SU-DHL-6 (cell line): Measurements from ENCODE around the gene IER3.

ENCODE experiments used
- H2AFZ ChIP-seq: fragments of 200-600 bp; sonication (generic); 2 replicates; pipeline ENCODE4 v1.6.1; 2014; ENCODE audit warnings: low read depth, mild to moderate bottlenecking, moderate library complexity, mixed read lengths, antibody characterized with exemption, low read length; ENCODE audit not compliant: severe bottlenecking
- H3F3A ChIP-seq: fragments of 200-600 bp; shearing (Covaris generic); 2 replicates; pipeline ENCODE4 v1.6.0; 2016; ENCODE audit warnings: antibody characterized with exemption, mild to moderate bottlenecking; ENCODE audit not compliant: insufficient read depth
- H3K27ac ChIP-seq: fragments of 200-600 bp; sonication (generic); 2 replicates; pipeline ENCODE4 v1.5.1; 2016; ENCODE audit warnings: low read depth, mild to moderate bottlenecking, low read length, moderate library complexity, mixed read lengths
- H3K27me3 ChIP-seq: fragments of 200-600 bp; sonication (generic), shearing (Covaris generic); 2 replicates; pipeline ENCODE4 v1.6.0; 2014; ENCODE audit warnings: mild to moderate bottlenecking, low read length
- H3K36me3 ChIP-seq: fragments of 200-600 bp; sonication (generic); 2 replicates; pipeline ENCODE4 v1.6.1; 2014; ENCODE audit warnings: mild to moderate bottlenecking, low read length, mixed read lengths
- H3K4me2 ChIP-seq: fragments of 300-600, 200-600 bp; shearing (Covaris generic), sonication (generic); 2 replicates; pipeline ENCODE4 v1.6.0; 2014; ENCODE audit warnings: low read length, low read depth, mild to moderate bottlenecking; ENCODE audit not compliant: poor library complexity, severe bottlenecking
- H3K4me3 ChIP-seq: fragments of 200-600 bp; sonication (generic); 2 replicates; pipeline ENCODE4 v1.5.1; 2014; ENCODE audit warnings: antibody characterized with exemption, low read length, mild to moderate bottlenecking, mixed read lengths; ENCODE audit not compliant: insufficient read depth, poor library complexity, severe bottlenecking
- H3K79me2 ChIP-seq: fragments of 200-600 bp; sonication (generic); 2 replicates; pipeline ENCODE4 v1.6.1; 2014; ENCODE audit warnings: mild to moderate bottlenecking, low read length, moderate library complexity; ENCODE audit not compliant: insufficient read depth
- H3K9ac ChIP-seq: fragments of 200-600 bp; sonication (generic); 2 replicates; pipeline ENCODE4 v1.7.0; 2014; ENCODE audit warnings: mild to moderate bottlenecking, low read length
- H3K9me2 ChIP-seq: fragments of 200-600 bp; sonication (generic); replicated peaks from 2 replicates; pipeline ENCODE4 v1.6.1; 2014; ENCODE audit warnings: low read length; ENCODE audit not compliant: insufficient read depth
- H3K9me3 ChIP-seq: fragments of 200-600 bp; sonication (generic); 2 replicates; pipeline ENCODE4 v1.6.1; 2014; ENCODE audit warnings: low read length, mixed read lengths; ENCODE audit not compliant: insufficient read depth
- H4K20me1 ChIP-seq: fragments of 200-600 bp; sonication (generic); 2 replicates; pipeline ENCODE4 v1.6.1; 2014; ENCODE audit warnings: low read depth, mild to moderate bottlenecking, antibody characterized with exemption, low read length, moderate library complexity, mixed read lengths
- CTCF ChIP-seq: fragments of 200-600 bp; sonication (generic); IDR thresholded peaks from one replicate; pipeline ENCODE4 v1.5.1; 2017; ENCODE audit warnings: antibody characterized with exemption, mild to moderate bottlenecking, low read length, moderate library complexity; ENCODE audit not compliant: insufficient read depth, poor library complexity, severe bottlenecking
- EZH2phosphoT487 ChIP-seq: fragments of 200-600 bp; sonication (generic), shearing (Covaris generic); conservative IDR thresholded peaks from 2 replicates; pipeline ENCODE4 v1.6.1; 2018; ENCODE audit warnings: mild to moderate bottlenecking, antibody characterized with exemption, low read length, moderate library complexity, mixed read lengths

IER3 gene

DNA sequence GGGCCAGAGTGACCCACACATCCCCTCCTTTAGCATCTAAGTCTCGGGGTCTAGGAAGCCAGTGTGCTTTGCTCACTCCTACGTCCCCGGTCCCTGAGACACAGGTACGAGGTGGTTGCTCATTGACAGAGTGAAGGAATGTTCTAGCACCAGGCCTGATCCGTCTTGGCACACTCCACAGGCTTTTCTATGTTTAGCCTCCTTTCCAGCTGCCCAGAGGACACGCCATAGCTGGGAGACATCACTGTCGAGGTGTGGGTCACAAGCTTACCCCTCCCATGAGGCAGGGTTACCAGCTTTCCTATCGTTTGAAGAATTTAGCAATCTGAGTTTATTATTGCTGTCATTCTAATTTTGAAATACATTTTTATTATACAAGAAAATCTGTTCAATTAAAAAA lies 30.4 kb upstream of the IER3 start:
- no peaks in the 10 kb centered on the region for H3K79me2 ChIP-seq
- no peaks in the 10 kb centered on the region for H3K9me3 ChIP-seq
- no peaks in the 10 kb centered on the region for H4K20me1 ChIP-seq
- no peaks in the 10 kb centered on the region for H3K36me3 ChIP-seq
- H3K4me2 ChIP-seq: no peak overlapping the region
- no peaks in the 10 kb centered on the region for H3K9me2 ChIP-seq
- H3K9ac ChIP-seq: no peak overlapping the region
- H3K27ac ChIP-seq: no peak overlapping the region
- no peaks in the 10 kb centered on the region for H3F3A ChIP-seq
- no peaks in the 10 kb centered on the region for H3K27me3 ChIP-seq
- no peak overlapping the region for H3K4me3 ChIP-seq
- H2AFZ ChIP-seq: no peak overlapping the region
- no peak for TF ChIP-seq EZH2phosphoT487
- no peak for TF ChIP-seq CTCF

- no peak overlapping the region for H3K4me2 ChIP-seq
- H3K27ac ChIP-seq: no peak overlapping the region
- H3K4me3 ChIP-seq: no peak overlapping the region
- no peaks in the 10 kb centered on the region for H3K36me3 ChIP-seq
- no peaks in the 10 kb centered on the region for H3K27me3 ChIP-seq
- H3K9me2 ChIP-seq: no peaks in the 10 kb centered on the region
- no peaks in the 10 kb centered on the region for H3F3A ChIP-seq
- no peaks in the 10 kb centered on the region for H3K9me3 ChIP-seq
- H2AFZ ChIP-seq: no peak overlapping the region
- H4K20me1 ChIP-seq: no peaks in the 10 kb centered on the region
- H3K79me2 ChIP-seq: no peaks in the 10 kb centered on the region
- no peak for TF ChIP-seq CTCF
- TF ChIP-seq EZH2phosphoT487: no peak
- no peak overlapping the region for H3K9ac ChIP-seq
Measured at GRCh38 chr6:30770592-30770991, 26.2 kb upstream of the IER3 start.

DNA sequence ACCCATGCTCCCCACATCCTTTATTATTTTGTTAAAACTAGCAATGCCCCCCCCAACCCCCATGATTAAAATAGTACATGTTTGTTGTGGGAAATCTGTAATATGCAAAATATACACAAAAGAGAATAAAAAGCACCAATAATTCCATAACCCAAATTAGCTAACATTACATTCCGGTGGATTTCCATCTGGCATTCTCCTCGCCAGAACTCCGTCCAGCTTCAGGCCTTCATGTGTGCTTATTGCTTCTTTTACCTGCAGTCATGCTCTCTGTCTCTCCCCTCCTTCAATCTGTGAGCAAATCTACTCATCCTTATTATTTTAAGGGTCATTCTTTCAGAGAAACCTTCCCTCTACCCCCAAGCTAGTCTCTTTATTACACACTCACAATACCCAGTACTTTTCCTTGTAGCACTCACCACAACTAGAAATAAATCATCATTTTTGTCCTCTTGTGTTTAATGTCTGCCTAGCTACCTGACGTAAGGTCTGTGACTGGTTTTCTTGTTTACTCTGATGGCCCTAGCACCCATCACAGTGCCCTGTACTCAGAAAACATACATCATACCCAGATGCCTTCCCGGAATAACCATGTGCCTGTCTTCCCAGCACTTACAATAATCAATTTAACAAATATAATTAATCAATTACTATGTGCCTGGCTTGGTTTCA lies 25.6 kb upstream of the IER3 start:
- Histone ChIP-seq H3K4me2 (no peak overlapping the region), H3K36me3 (no peaks in the 10 kb centered on the region), H3K4me3 (no peak overlapping the region), H3K9me3 (no peaks in the 10 kb centered on the region), H3K27me3 (no peaks in the 10 kb centered on the region), H3K9me2 (no peaks in the 10 kb centered on the region), H3F3A (no peaks in the 10 kb centered on the region), H2AFZ (no peak overlapping the region), H4K20me1 (no peaks in the 10 kb centered on the region), H3K27ac (no peak overlapping the region), H3K9ac (no peak overlapping the region), H3K79me2 (no peaks in the 10 kb centered on the region)
- TF ChIP-seq EZH2phosphoT487 (no peak), CTCF (no peak)
